Panc1 (cell line): ENCODE results near the gene CCDC85C. TPM values are rescaled to one million over a fixed set of nuclear protein-coding genes. Genes with fewer than 3 reads are reported as not detected.

Source experiments
- ATAC-seq: fragments of 200-7000 bp; cut with Tn5 transposase; 2 replicates; pipeline ENCODE4 v1.9.1; 2020; ENCODE audit warnings: mild to moderate bottlenecking, moderate library complexity
- BruUV-seq: library from RNA; stranded (reverse); fragments of 400-500 nt; replicated peaks from 2 replicates; lab custom pipeline; 2021; lab: Mats Ljungman, UMichigan
- CTCF ChIA-PET: fragments of 300-600 bp; sonication (Branson Sonifier 250); formaldehyde crosslinking; loops from one replicate; lab custom pipeline; 2022; ENCODE audit warnings: antibody characterized with exemption; lab: Charles Lee
- POLR2A ChIA-PET: fragments of 300-600 bp; sonication (Branson Sonifier 250); formaldehyde crosslinking; loops from one replicate; lab custom pipeline; 2022; ENCODE audit warnings: antibody characterized with exemption; lab: Charles Lee
- DNase-seq: peaks from one replicate; pipeline ENCODE4 v3.0.0-alpha.2; 2010; ENCODE audit warnings: low read depth, low spot score
- H3K27ac ChIP-seq: 2 replicates; pipeline ENCODE4 v1.5.1; 2011; ENCODE audit warnings: mild to moderate bottlenecking, low read length, inconsistent platforms
- H3K27me3 ChIP-seq: fragments of 200-500 bp; sonication (Bioruptor generic); 2 replicates; pipeline ENCODE4 v1.6.0; 2014; ENCODE audit warnings: low read length, inconsistent platforms; ENCODE audit not compliant: control insufficient read depth, insufficient read depth
- H3K36me3 ChIP-seq: fragments of 200-500 bp; sonication (Bioruptor generic); 2 replicates; pipeline ENCODE4 v1.5.1; 2014; ENCODE audit warnings: inconsistent platforms, mild to moderate bottlenecking, low read length, moderate library complexity; ENCODE audit not compliant: control insufficient read depth, insufficient read depth
- H3K4me1 ChIP-seq: 2 replicates; pipeline ENCODE4 v1.5.1; 2011; ENCODE audit warnings: inconsistent platforms, mild to moderate bottlenecking, low read length, moderate library complexity; ENCODE audit not compliant: control insufficient read depth, insufficient read depth
- H3K4me3 ChIP-seq, 2 experiments: 2 replicates each; pipeline ENCODE4 v1.5.1; 2011 to 2012; ENCODE audit warnings: low read depth in 2 of 2, low read length in 2 of 2, mild to moderate bottlenecking in 2 of 2, inconsistent platforms in 1 of 2, moderate library complexity in 1 of 2
- H3K9me3 ChIP-seq: fragments of 200-500 bp; sonication (Bioruptor generic); 2 replicates; pipeline ENCODE4 v1.5.1; 2014; ENCODE audit warnings: low read depth, mild to moderate bottlenecking, inconsistent platforms, low read length, moderate library complexity; ENCODE audit not compliant: control insufficient read depth, insufficient read depth
- CTCF ChIP-seq: fragments of 450-650 bp; IDR thresholded peaks from 2 replicates; pipeline ENCODE4 v1.5.1; 2017; ENCODE audit warnings: mild to moderate bottlenecking
- POLR2AphosphoS5 ChIP-seq: IDR thresholded peaks from 2 replicates; pipeline ENCODE4 v1.6.1; 2012; ENCODE audit warnings: mild to moderate bottlenecking, low read depth, low read length, moderate library complexity
- REST ChIP-seq, 2 experiments: IDR thresholded peaks; 2 replicates each; pipeline ENCODE4 v1.6.1; 2011 to 2012; ENCODE audit warnings: low read depth in 2 of 2, control low read depth in 1 of 2, low read length in 1 of 2, mild to moderate bottlenecking in 1 of 2, moderate library complexity in 1 of 2; ENCODE audit not compliant: insufficient read depth in 1 of 2
- SIN3A ChIP-seq: IDR thresholded peaks from 2 replicates; pipeline ENCODE4 v1.6.1; 2012; ENCODE audit warnings: low read depth, mild to moderate bottlenecking, low read length, moderate library complexity, borderline replicate concordance; ENCODE audit not compliant: insufficient read depth
- TCF7L2 ChIP-seq: IDR thresholded peaks from 2 replicates; pipeline ENCODE4 v1.6.1; 2011; ENCODE audit warnings: mild to moderate bottlenecking, low read depth, low read length, inconsistent platforms
- in situ Hi-C: cut with HindIII; loops from 2 replicates; pipeline ENCODE4 v1.10.0; 2016; ENCODE audit warnings: low sequenced_read_pairs, low pct_unique_long_range_greater_than_20kb
- intact Hi-C: fragments of 100-400 bp; cut with micrococcal nuclease; formaldehyde crosslinking; loops from one replicate; pipeline ENCODE4 v1.10.0; 2022; ENCODE audit not compliant: unreplicated experiment
- total RNA-seq: library from RNA; stranded (reverse); gene quantifications from one replicate; pipeline ENCODE4 v1.2.1, GENCODE V29; 2021; ENCODE audit not compliant: unreplicated experiment

The CCDC85C gene
- total RNA-seq, 1 experiment from 2014 or later: 96.6 TPM

GRCh38 chr14:99468081-99468480 lies 135.9 kb downstream of the CCDC85C start:
- ChIA-PET POLR2A (no interaction called here), CTCF (no interaction called here)
- intact Hi-C loops (no loop called here), in situ Hi-C loops (no loop called here)
- no peaks in the 10 kb centered on the region for H3K36me3 ChIP-seq
- no peaks in the 10 kb centered on the region for H3K27me3 ChIP-seq
- no peak overlapping the region for H3K4me3 ChIP-seq
- H3K4me1 ChIP-seq: no peaks in the 10 kb centered on the region
- BruUV-seq: no TSS peak
- no peak overlapping the region for H3K27ac ChIP-seq
- ATAC-seq (no peak), DNase-seq (no peak)
- H3K9me3 ChIP-seq: no peaks in the 10 kb centered on the region
- TF ChIP-seq SIN3A: no peak
- TF ChIP-seq REST (IDR thresholded peaks at IDR 0.05; ENCODE audit: insufficient read depth in 1 of 2, low read depth in 2 of 2, low read length in 1 of 2): no peak
- TF ChIP-seq POLR2AphosphoS5: no peak
- TF ChIP-seq CTCF: no peak
- TF ChIP-seq TCF7L2: no peak

GRCh38 chr14:99467336-99468078 lies 136.5 kb downstream of the CCDC85C start:
- BruUV-seq: no TSS peak
- no peak overlapping the region for H3K4me3 ChIP-seq
- H3K4me1 ChIP-seq: no peaks in the 10 kb centered on the region
- TF ChIP-seq CTCF (no peak), POLR2AphosphoS5 (no peak)
- no peaks in the 10 kb centered on the region; the same call in 1 of the 2 replicates for H3K36me3 ChIP-seq
- intact Hi-C loops (no loop called here), in situ Hi-C loops (no loop called here)
- DNase-seq (no peak), ATAC-seq (no peak)
- H3K9me3 ChIP-seq: no peaks in the 10 kb centered on the region
- ChIA-PET CTCF (interaction anchor here (0.7 kb wide), 1 partner anchor 13 kb away, joined by 3 read pairs; no protein-coding TSS in a partner anchor), POLR2A (no interaction called here)
- no peaks in the 10 kb centered on the region for H3K27me3 ChIP-seq
- H3K27ac ChIP-seq: no peak overlapping the region
